ENCODE results near the gene ATG4D. TPM values are rescaled to one million over a fixed set of nuclear protein-coding genes. Genes with fewer than 3 reads are reported as not detected.
"Not testable (repeated sequence)": the region's sequence is repeated elsewhere in the genome, so short reads cannot be mapped to it uniquely, and the experiment has no call there.

Gene ATG4D
- total RNA-seq, 1 donor = 6.3 TPM

- H3K4me3 ChIP-seq (ENCODE audit: low read depth, low read length) = no peak overlapping the region
- no peak for DNase-seq (ENCODE audit: low read depth)
- TF ChIP-seq CTCF (IDR thresholded peaks at IDR 0.05; ENCODE audit: insufficient read depth, low read length) = no peak
Observed at GRCh38 chr19:10519421-10519820, 24.3 kb upstream of the ATG4D start.

GRCh38 chr19:10520652-10521318 is 22.9 kb upstream of the ATG4D start:
- DNase-seq (ENCODE audit: low read depth) = no peak
- no peak overlapping the region for H3K4me3 ChIP-seq (ENCODE audit: low read depth, low read length)
- TF ChIP-seq CTCF (IDR thresholded peaks at IDR 0.05; ENCODE audit: insufficient read depth, low read length) = no peak

GRCh38 chr19:10521461-10522171 is 22.1 kb upstream of the ATG4D start:
- H3K4me3 ChIP-seq (ENCODE audit: low read depth, low read length) = no peak overlapping the region
- DNase-seq (ENCODE audit: low read depth) = no peak
- no peak for TF ChIP-seq CTCF (IDR thresholded peaks at IDR 0.05; ENCODE audit: insufficient read depth, low read length)

- DNase-seq (ENCODE audit: low read depth) = no peak
Observed at GRCh38 chr19:10523135-10523636, 20.5 kb upstream of the ATG4D start.

GRCh38 chr19:10525636-10526035 is 18.1 kb upstream of the ATG4D start:
- no peak for TF ChIP-seq CTCF (IDR thresholded peaks at IDR 0.05; ENCODE audit: insufficient read depth, low read length)
- DNase-seq (ENCODE audit: low read depth) = no peak
- H3K4me3 ChIP-seq (ENCODE audit: low read depth, low read length) = no peak overlapping the region

More at GRCh38 chr19:10523135-10523636, 20.5 kb upstream of the ATG4D start:
- TF ChIP-seq CTCF (IDR thresholded peaks at IDR 0.05; ENCODE audit: insufficient read depth, low read length) = no peak
- H3K4me3 ChIP-seq (ENCODE audit: low read depth, low read length) = no peak overlapping the region

- H3K4me3 ChIP-seq (ENCODE audit: low read depth, low read length); DNase-seq (ENCODE audit: low read depth): not testable (repeated sequence)
Observed at GRCh38 chr19:10526887-10527286, 16.8 kb upstream of the ATG4D start.

GRCh38 chr19:10532457-10532856 is 11.2 kb upstream of the ATG4D start:
- DNase-seq (ENCODE audit: low read depth) = no peak
- H3K4me3 ChIP-seq (ENCODE audit: low read depth, low read length) = no peak overlapping the region
- TF ChIP-seq CTCF (IDR thresholded peaks at IDR 0.05; ENCODE audit: insufficient read depth, low read length) = no peak
